Suprapubic skin (tissue), 4 donors: ENCODE results near the gene LHX2.

Experiments
- POLR2A ChIP-seq, 2 donors: fragments of 450-650 bp; IDR thresholded peaks; one replicate each; pipeline ENCODE4 v1.6.1; 2017; ENCODE audit warnings: antibody characterized with exemption in 2 of 2, mild to moderate bottlenecking in 2 of 2, moderate library complexity in 2 of 2
- POLR2AphosphoS5 ChIP-seq, 3 donors: sonication (generic); formaldehyde crosslinking; IDR thresholded peaks; one replicate each; pipeline ENCODE4 v1.6.1; 2017; ENCODE audit warnings: antibody characterized with exemption in 3 of 3
- TF ChIP-seq, protein P1 (sequence below), 2 donors: fragments of 200-600 bp in 1 of 2; fragments of 450-650 bp in 1 of 2; sonication (generic) in 1 of 2; IDR thresholded peaks; one replicate each; pipeline ENCODE4 v1.5.1; 2016 to 2019; ENCODE audit warnings: antibody characterized with exemption in 2 of 2, mild to moderate bottlenecking in 1 of 2, moderate library complexity in 1 of 2

DNA sequence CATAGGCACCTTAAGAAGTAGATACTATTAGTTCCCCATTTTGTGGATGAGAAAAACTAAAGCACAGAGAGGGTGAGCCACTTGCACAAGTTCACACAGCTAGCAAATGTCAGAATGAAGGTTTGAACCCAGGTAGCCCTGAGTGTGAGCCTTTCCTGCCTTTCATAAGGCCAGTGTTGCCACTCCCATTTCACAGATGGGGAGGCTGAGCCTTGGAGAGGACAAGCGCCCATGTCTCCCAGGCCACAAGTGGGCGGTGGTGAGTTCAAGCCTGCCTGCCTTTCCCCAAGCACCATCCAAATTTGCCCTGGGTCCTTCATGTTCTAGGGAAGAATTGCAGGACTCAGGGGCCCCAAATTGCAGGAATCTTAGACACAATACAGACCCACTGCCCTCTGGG is 50.6 kb downstream of the LHX2 start:
- TF ChIP-seq POLR2A (IDR thresholded peaks at IDR 0.05), result no peak
- TF ChIP-seq, protein P1, sequence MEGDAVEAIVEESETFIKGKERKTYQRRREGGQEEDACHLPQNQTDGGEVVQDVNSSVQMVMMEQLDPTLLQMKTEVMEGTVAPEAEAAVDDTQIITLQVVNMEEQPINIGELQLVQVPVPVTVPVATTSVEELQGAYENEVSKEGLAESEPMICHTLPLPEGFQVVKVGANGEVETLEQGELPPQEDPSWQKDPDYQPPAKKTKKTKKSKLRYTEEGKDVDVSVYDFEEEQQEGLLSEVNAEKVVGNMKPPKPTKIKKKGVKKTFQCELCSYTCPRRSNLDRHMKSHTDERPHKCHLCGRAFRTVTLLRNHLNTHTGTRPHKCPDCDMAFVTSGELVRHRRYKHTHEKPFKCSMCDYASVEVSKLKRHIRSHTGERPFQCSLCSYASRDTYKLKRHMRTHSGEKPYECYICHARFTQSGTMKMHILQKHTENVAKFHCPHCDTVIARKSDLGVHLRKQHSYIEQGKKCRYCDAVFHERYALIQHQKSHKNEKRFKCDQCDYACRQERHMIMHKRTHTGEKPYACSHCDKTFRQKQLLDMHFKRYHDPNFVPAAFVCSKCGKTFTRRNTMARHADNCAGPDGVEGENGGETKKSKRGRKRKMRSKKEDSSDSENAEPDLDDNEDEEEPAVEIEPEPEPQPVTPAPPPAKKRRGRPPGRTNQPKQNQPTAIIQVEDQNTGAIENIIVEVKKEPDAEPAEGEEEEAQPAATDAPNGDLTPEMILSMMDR (IDR thresholded peaks at IDR 0.05), result no peak
- TF ChIP-seq POLR2AphosphoS5 (IDR thresholded peaks at IDR 0.05), result no peak
